Measurements from ENCODE around the gene MAP7D1.

MAP7D1 gene

DNA sequence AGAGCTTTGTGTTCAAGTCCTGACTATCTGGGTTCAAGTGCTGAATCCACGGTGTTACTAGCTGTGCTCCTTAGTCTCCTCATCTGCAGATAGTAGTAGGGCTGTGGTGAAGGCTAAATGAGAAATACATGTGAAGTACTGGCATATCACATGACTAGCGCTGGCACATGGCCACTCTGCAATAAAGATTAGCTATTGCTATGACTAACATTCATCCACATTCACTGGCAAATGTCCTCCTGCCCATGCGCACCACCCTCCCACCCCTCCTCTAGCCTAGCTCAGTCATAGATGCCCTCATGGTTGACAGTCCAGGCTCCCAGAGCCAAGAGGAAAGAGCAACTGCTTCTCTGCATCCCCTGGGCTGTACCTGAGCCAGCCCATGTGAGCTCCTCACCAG lies 22.5 kb upstream of the MAP7D1 start:
- H3K9me3 ChIP-seq (replicated peaks in 1 of 11), result no peaks in the 10 kb centered on the region
- TF ChIP-seq Cebpa-rat (IDR thresholded peaks at IDR 0.05), result no peak
- H3K27ac ChIP-seq, result no peak overlapping the region
- H3K36me3 ChIP-seq, result peaks cover 25 to 35% (median 29%) of the 10 kb centered on the region in 11 experiments
- peaks cover 0 to 23% (median 13%) of the 10 kb centered on the region in 10 experiments; a peak in 14 of 20 replicates for H3K4me1 ChIP-seq
- no peak overlapping the region for H3K4me2 ChIP-seq
- H3K4me3 ChIP-seq, result no peak overlapping the region
- H3K9ac ChIP-seq, result no peak overlapping the region
- H4K20me1 ChIP-seq, result peaks cover 0 to 37% (median 18%) of the 10 kb centered on the region in 11 experiments; a peak in 12 of 22 replicates
- H3K27me3 ChIP-seq, result no peaks in the 10 kb centered on the region

DNA sequence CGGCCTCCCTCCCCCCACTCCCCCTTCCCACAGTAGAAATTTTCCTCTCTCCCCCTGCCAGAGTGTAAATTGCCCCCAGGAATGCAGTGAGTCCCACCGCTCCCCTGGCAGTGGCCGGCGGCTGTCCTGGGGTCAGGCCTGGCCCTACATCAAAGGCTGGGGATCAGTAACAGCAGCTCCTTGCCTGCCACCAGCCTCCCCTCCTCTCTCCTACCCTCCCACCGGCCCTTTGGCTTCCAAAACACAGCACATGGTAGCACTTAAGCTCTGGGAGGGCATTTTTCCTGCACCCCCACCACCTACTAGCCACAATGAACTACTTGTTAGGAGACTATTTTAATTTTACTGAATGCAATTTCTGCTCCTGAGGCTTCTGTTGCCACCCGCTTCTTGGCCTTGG lies 21.9 kb upstream of the MAP7D1 start:
- Histone ChIP-seq H3K9me3 (replicated peaks in 1 of 11) (no peaks in the 10 kb centered on the region), H3K9ac (no peak overlapping the region), H4K20me1 (peaks cover 0 to 40% (median 21%) of the 10 kb centered on the region in 11 experiments; a peak in 12 of 22 replicates), H3K4me3 (no peak overlapping the region), H3K36me3 (peaks cover 30 to 40% (median 35%) of the 10 kb centered on the region in 11 experiments), H3K4me2 (no peak overlapping the region), H3K27ac (no peak overlapping the region), H3K27me3 (no peaks in the 10 kb centered on the region), H3K4me1 (peaks cover 0 to 23% (median 10%) of the 10 kb centered on the region in 10 experiments; a peak in 12 of 20 replicates)
- no peak for TF ChIP-seq Cebpa-rat (IDR thresholded peaks at IDR 0.05)

DNA sequence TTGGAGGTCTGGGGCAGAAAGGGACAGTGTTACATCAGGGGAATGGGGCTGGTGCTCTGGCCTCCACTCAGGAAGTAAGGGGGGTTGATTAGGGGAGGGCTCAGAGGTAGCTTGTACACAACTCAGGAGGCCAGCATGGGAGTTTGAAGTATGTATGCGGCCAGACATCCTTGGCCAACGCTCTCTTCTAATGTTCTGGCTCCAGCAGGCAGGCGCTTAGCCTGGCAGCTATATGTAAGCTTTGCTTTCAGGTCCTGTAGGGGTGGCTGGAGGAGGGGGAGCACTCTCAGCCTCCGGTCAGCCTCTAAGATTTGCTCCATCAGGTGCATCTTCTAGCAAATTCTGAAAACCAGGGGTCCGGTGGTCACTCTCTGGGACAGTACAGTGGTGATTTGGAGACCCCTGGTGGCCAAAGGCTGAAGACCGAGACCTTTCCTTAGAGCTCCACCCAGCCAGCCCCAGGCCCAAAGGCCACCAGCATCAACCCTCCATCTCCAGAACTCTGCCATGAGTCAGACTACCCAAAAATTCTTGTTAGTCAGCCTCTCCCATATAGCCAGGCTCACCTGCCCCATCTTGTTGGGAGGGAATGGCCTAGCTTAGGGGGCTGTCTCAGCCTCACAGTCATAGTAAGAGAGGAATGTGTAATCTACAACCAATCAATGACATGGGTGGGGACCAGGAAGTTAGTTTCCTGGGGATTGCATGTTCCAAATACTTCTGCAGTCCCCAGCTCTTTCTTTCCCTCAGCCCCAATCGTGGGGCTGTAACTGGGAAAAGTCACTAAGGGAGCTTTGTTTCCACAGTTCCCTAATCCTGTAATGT lies 21.2 kb upstream of the MAP7D1 start:
- no peaks in the 10 kb centered on the region for H3K27me3 ChIP-seq
- H3K4me2 ChIP-seq, result peak overlapping the region in 5 of 11 experiments; percentile 21 to 44 (median 32); a peak in 7 of 22 replicates
- peaks cover 0 to 45% (median 28%) of the 10 kb centered on the region in 11 experiments; a peak in 14 of 22 replicates for H4K20me1 ChIP-seq
- no peak for TF ChIP-seq Cebpa-rat (IDR thresholded peaks at IDR 0.05)
- no peak overlapping the region for H3K4me3 ChIP-seq
- peak overlapping the region in 2 of 11 experiments; percentile 16 to 25; a peak in 2 of 22 replicates for H3K27ac ChIP-seq
- H3K9me3 ChIP-seq (replicated peaks in 1 of 11), result no peaks in the 10 kb centered on the region
- H3K4me1 ChIP-seq, result peaks cover 0 to 23% (median 10%) of the 10 kb centered on the region in 10 experiments; a peak in 12 of 20 replicates
- peaks cover 36 to 47% (median 42%) of the 10 kb centered on the region in 11 experiments for H3K36me3 ChIP-seq
- peak overlapping the region in 3 of 11 experiments; percentile 13 to 41 (median 17); a peak in 4 of 22 replicates for H3K9ac ChIP-seq

DNA sequence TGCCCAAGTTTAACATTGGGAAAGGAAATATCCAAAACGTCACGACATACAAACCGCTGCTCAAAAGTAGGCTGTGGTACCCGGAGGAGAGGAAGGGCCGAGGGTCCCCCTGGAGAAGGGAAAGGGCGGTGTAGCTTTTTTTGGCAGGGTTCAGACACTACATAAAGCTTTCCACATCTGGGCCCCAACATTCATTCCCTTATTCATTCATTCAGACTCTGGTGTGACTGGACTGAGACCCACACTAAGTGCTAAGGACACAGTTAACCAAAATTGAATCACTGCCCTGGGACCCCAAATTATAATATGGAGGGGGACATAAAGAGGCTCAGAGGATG lies 20.7 kb upstream of the MAP7D1 start:
- H3K9ac ChIP-seq, result peak overlapping the region in 3 of 11 experiments; percentile 13 to 41 (median 17); a peak in 4 of 22 replicates

DNA sequence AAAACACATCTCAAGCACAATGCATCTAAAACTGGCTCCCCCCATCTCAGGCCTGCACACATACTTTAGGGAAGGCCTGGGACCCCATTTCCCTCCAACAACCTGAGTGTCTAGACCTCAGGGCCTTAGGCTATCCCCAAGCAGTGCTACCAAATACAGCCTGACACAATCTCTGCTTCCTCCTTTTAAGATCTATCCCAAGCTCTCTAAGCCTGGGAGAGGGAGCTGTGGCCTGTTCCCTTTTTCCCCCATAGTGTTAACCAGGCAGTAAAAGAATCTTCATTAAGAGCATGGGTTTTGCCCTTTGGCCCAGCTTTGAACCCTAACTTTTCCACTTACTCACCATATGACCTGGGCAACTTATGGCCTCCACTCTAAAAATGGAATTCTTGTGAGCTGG lies 20.2 kb upstream of the MAP7D1 start:
- H3K4me3 ChIP-seq, result no peak overlapping the region
- H3K36me3 ChIP-seq, result peaks cover 46 to 57% (median 50%) of the 10 kb centered on the region in 11 experiments
- H3K4me1 ChIP-seq, result peaks cover 0 to 31% (median 11%) of the 10 kb centered on the region in 10 experiments; a peak in 12 of 20 replicates
- peak overlapping the region in 2 of 11 experiments; percentile 16 to 25; a peak in 2 of 22 replicates for H3K27ac ChIP-seq
- H3K4me2 ChIP-seq, result peak overlapping the region in 2 of 11 experiments; percentile 32 to 37; a peak in 4 of 22 replicates
- H3K27me3 ChIP-seq, result no peaks in the 10 kb centered on the region
- H3K9ac ChIP-seq, result peak overlapping the region in 1 of 11 experiments; percentile 41; a peak in 1 of 22 replicates
- TF ChIP-seq Cebpa-rat (IDR thresholded peaks at IDR 0.05), result no peak
- peaks cover 0 to 55% (median 38%) of the 10 kb centered on the region in 11 experiments; a peak in 20 of 22 replicates for H4K20me1 ChIP-seq
- no peaks in the 10 kb centered on the region for H3K9me3 ChIP-seq (replicated peaks in 1 of 11)

More for the DNA sequence above, 20.7 kb upstream of the MAP7D1 start:
- H3K27me3 ChIP-seq, result no peaks in the 10 kb centered on the region
- H3K4me2 ChIP-seq, result peak overlapping the region in 5 of 11 experiments; percentile 21 to 44 (median 32); a peak in 8 of 22 replicates
- H4K20me1 ChIP-seq, result peaks cover 0 to 51% (median 33%) of the 10 kb centered on the region in 11 experiments; a peak in 20 of 22 replicates
- no peaks in the 10 kb centered on the region for H3K9me3 ChIP-seq (replicated peaks in 1 of 11)
- TF ChIP-seq Cebpa-rat (IDR thresholded peaks at IDR 0.05), result no peak
- H3K4me3 ChIP-seq, result no peak overlapping the region
- peaks cover 0 to 26% (median 10%) of the 10 kb centered on the region in 10 experiments; a peak in 12 of 20 replicates for H3K4me1 ChIP-seq
- H3K36me3 ChIP-seq, result peaks cover 42 to 53% (median 48%) of the 10 kb centered on the region in 11 experiments
- peak overlapping the region in 2 of 11 experiments; percentile 16 to 25; a peak in 2 of 22 replicates for H3K27ac ChIP-seq

DNA sequence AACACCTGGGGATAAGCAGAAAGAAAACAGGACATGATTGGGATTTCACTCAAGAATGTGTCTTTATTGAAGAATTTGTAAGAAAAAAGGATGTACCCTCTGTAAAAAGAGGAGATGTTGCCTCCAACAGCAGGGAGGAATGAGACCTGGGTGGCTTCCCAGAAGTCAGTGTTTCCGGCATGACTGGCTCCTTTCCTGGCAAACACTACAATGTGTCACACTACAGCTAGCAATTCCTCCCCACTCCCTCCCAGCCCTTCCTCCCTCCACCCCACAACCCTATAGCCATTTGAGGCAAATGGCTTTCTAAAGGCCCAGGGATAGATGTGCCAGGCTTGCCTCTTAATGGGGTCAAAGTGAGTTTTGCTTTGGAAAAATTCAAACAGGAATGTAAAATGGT lies 19.4 kb upstream of the MAP7D1 start:
- Histone ChIP-seq H3K36me3 (peaks cover 47 to 59% (median 51%) of the 10 kb centered on the region in 11 experiments), H3K4me3 (no peak overlapping the region), H3K27me3 (no peaks in the 10 kb centered on the region), H3K27ac (no peak overlapping the region), H3K4me2 (no peak overlapping the region), H3K9ac (no peak overlapping the region; a peak in 1 of 22 replicates), H4K20me1 (peaks cover 0 to 63% (median 45%) of the 10 kb centered on the region in 11 experiments; a peak in 20 of 22 replicates), H3K9me3 (replicated peaks in 1 of 11) (no peaks in the 10 kb centered on the region), H3K4me1 (peaks cover 0 to 38% (median 11%) of the 10 kb centered on the region in 10 experiments; a peak in 12 of 20 replicates)
- TF ChIP-seq Cebpa-rat (IDR thresholded peaks at IDR 0.05), result no peak

DNA sequence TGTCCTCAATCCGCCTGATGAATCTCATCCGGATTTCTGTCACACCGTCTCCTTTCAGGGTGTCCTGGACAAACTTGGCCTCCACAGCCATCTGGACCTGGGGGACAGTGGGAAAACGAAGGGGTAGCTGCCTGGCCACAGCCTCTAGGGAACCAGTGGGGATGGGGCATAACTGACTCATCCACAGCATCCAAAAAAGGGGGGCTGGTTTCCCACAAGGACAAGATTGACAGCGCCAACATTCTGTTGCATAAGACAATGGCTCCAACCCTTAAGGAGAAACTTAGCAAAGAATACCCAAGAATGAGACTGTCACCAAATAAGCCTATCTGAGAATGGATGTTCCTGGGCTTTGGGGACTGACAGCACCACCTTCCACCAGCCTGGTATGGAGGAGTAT lies 18.7 kb upstream of the MAP7D1 start:
- Histone ChIP-seq H3K9ac (no peak overlapping the region; a peak in 1 of 22 replicates), H3K36me3 (peaks cover 47 to 61% (median 52%) of the 10 kb centered on the region in 11 experiments), H3K27me3 (no peaks in the 10 kb centered on the region), H3K4me3 (no peak overlapping the region), H3K4me2 (no peak overlapping the region), H3K4me1 (peaks cover 0 to 45% (median 12%) of the 10 kb centered on the region in 10 experiments; a peak in 12 of 20 replicates), H4K20me1 (peaks cover 4 to 69% (median 50%) of the 10 kb centered on the region in 11 experiments; a peak in 21 of 22 replicates), H3K9me3 (replicated peaks in 1 of 11) (no peaks in the 10 kb centered on the region), H3K27ac (no peak overlapping the region)
- no peak for TF ChIP-seq Cebpa-rat (IDR thresholded peaks at IDR 0.05)

DNA sequence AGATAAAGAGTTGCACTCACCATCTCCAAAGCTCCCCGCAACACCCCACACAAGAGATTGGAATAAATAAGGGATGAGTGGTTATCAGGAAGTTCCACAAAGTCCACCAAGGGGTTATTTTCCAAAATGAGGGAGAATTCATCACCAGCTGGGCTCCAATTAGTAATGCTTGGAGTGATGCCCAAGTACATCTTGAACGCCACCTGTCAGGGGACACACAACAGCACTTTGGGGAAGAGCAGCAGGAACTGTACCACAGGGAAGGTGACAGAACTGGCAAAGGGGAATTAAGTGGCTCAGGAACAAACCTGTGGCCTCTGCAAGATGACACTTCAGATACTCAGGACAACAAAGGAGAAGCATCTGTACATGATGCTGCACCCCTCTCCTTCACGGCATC lies 18.2 kb upstream of the MAP7D1 start:
- Histone ChIP-seq H3K9ac (no peak overlapping the region), H3K27ac (no peak overlapping the region), H3K4me1 (peaks cover 0 to 51% (median 15%) of the 10 kb centered on the region in 10 experiments; a peak in 12 of 20 replicates), H3K4me2 (no peak overlapping the region), H3K4me3 (no peak overlapping the region), H3K27me3 (no peaks in the 10 kb centered on the region), H4K20me1 (peaks cover 6 to 75% (median 53%) of the 10 kb centered on the region in 11 experiments; a peak in 21 of 22 replicates), H3K9me3 (replicated peaks in 1 of 11) (no peaks in the 10 kb centered on the region; a peak in 1 of 22 replicates), H3K36me3 (peaks cover 50 to 66% (median 56%) of the 10 kb centered on the region in 11 experiments)
- no peak for TF ChIP-seq Cebpa-rat (IDR thresholded peaks at IDR 0.05)

DNA sequence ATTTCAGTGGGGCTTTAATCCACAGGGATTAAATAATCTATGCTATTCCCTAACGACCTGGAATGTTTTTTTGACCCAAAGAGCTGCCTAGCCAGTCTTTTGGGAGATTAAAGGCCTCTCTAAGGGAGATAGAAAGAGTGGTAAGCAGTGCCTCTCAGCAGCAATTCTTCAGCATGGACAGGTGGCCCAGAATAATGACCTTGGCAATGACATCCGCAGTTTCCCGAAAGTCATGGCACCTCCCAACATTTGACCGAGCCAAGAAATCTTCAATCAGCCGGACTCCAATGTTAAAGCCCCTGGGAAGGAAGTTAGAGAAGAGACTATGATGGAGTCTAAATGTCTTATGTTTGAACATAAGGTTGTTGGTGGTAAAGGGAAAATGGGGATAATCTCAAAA lies 16.4 kb upstream of the MAP7D1 start:
- peaks cover 10 to 87% (median 57%) of the 10 kb centered on the region in 11 experiments; a peak in 21 of 22 replicates for H4K20me1 ChIP-seq

More for the DNA sequence above, 16.4 kb upstream of the MAP7D1 start:
- Histone ChIP-seq H3K4me3 (no peak overlapping the region), H3K27me3 (no peaks in the 10 kb centered on the region), H3K36me3 (peaks cover 53 to 83% (median 67%) of the 10 kb centered on the region in 11 experiments), H3K27ac (no peak overlapping the region), H3K4me1 (peaks cover 0 to 51% (median 13%) of the 10 kb centered on the region in 10 experiments; a peak in 11 of 20 replicates), H3K9ac (no peak overlapping the region), H3K9me3 (replicated peaks in 1 of 11) (peaks cover 0 to 3% (median 0%) of the 10 kb centered on the region in 11 experiments; a peak in 3 of 22 replicates), H3K4me2 (no peak overlapping the region)
- TF ChIP-seq Cebpa-rat (IDR thresholded peaks at IDR 0.05), result no peak

Data from BLaER1 treated with 17β-estradiol and CSF1 and Interleukin-3, amounts not matched to agents 10 nM and 100 nM (cell line).